ENCODE results near the gene SLC41A3.

Gene SLC41A3

GRCh38 chr3:126021224-126021623, 62.7 kb downstream of the SLC41A3 start:
- Mint-ChIP-seq H3K27me3 (no peaks in the 10 kb centered on the region), H3K27ac (no peak overlapping the region), H3K36me3 (ENCODE audit: low read depth) (peaks cover 11% of the 10 kb centered on the region), H3K4me1 (ENCODE audit: low read depth) (no peaks in the 10 kb centered on the region), H3K4me3 (no peak overlapping the region), H3K9me3 (no peaks in the 10 kb centered on the region)
- intact Hi-C loops (cut with micrococcal nuclease): no loop called here

- Mint-ChIP-seq H3K4me3 (no peak overlapping the region), H3K36me3 (ENCODE audit: low read depth) (peaks cover 8% of the 10 kb centered on the region)
- intact Hi-C loops (cut with micrococcal nuclease): no loop called here
Observed at GRCh38 chr3:126019683-126020082, 64.2 kb downstream of the SLC41A3 start.

DNA sequence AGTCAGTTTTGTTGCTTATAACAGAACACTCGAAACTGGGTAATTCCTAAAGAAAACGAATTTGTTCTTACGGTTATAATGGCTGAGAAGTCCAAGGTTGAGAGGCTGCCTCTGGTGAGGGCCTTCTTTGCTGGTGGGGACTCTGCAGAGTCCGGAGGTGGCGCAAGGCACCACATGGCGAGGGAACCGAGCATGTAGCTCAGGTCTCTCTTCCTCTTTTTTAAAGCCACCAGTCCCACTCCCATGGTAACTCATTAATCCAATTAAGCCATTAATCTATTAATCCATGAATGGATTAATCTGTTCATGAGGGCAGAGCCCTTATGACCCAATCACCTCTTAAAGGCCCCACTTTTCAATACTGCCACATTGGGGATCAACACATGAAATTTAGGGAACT, 64.9 kb downstream of the SLC41A3 start:
- intact Hi-C loops (cut with micrococcal nuclease): no loop called here
- Mint-ChIP-seq H3K27ac (no peak overlapping the region), H3K9me3 (no peaks in the 10 kb centered on the region), H3K36me3 (ENCODE audit: low read depth) (peaks cover 14% of the 10 kb centered on the region), H3K4me3 (no peak overlapping the region), H3K4me1 (ENCODE audit: low read depth) (no peaks in the 10 kb centered on the region), H3K27me3 (no peaks in the 10 kb centered on the region)

More at GRCh38 chr3:126019683-126020082, 64.2 kb downstream of the SLC41A3 start:
- Mint-ChIP-seq H3K9me3 (no peaks in the 10 kb centered on the region), H3K27me3 (no peaks in the 10 kb centered on the region), H3K4me1 (ENCODE audit: low read depth) (no peaks in the 10 kb centered on the region), H3K27ac (no peak overlapping the region)

- Mint-ChIP-seq H3K27ac (no peak overlapping the region), H3K36me3 (ENCODE audit: low read depth) (peaks cover 19% of the 10 kb centered on the region), H3K9me3 (no peaks in the 10 kb centered on the region), H3K4me3 (no peak overlapping the region), H3K27me3 (no peaks in the 10 kb centered on the region), H3K4me1 (ENCODE audit: low read depth) (no peaks in the 10 kb centered on the region)
- intact Hi-C loops (cut with micrococcal nuclease): no loop called here
Observed at GRCh38 chr3:126018545-126018944, 65.4 kb downstream of the SLC41A3 start.

- Mint-ChIP-seq H3K27ac (no peak overlapping the region), H3K9me3 (no peaks in the 10 kb centered on the region), H3K4me1 (ENCODE audit: low read depth) (no peaks in the 10 kb centered on the region), H3K27me3 (no peaks in the 10 kb centered on the region), H3K4me3 (no peak overlapping the region), H3K36me3 (ENCODE audit: low read depth) (peaks cover 27% of the 10 kb centered on the region)
- intact Hi-C loops (cut with micrococcal nuclease): no loop called here
Observed at GRCh38 chr3:126017362-126017761, 66.6 kb downstream of the SLC41A3 start.

GRCh38 chr3:126016616-126017015, 67.3 kb downstream of the SLC41A3 start:
- Mint-ChIP-seq H3K27me3 (no peaks in the 10 kb centered on the region), H3K9me3 (no peaks in the 10 kb centered on the region), H3K27ac (no peak overlapping the region), H3K36me3 (ENCODE audit: low read depth) (peaks cover 34% of the 10 kb centered on the region), H3K4me3 (no peak overlapping the region), H3K4me1 (ENCODE audit: low read depth) (no peaks in the 10 kb centered on the region)
- intact Hi-C loops (cut with micrococcal nuclease): no loop called here

- peaks cover 34% of the 10 kb centered on the region for H3K36me3 Mint-ChIP-seq (ENCODE audit: low read depth)
- H3K4me1 Mint-ChIP-seq (ENCODE audit: low read depth): no peaks in the 10 kb centered on the region
- H3K9me3 Mint-ChIP-seq: no peaks in the 10 kb centered on the region
- no peak overlapping the region for H3K27ac Mint-ChIP-seq
- intact Hi-C loops (cut with micrococcal nuclease): no loop called here
- no peak overlapping the region for H3K4me3 Mint-ChIP-seq
- no peaks in the 10 kb centered on the region for H3K27me3 Mint-ChIP-seq
Observed at GRCh38 chr3:126015075-126015474, 68.8 kb downstream of the SLC41A3 start.

GRCh38 chr3:126014252-126014651, 69.7 kb downstream of the SLC41A3 start:
- no peak overlapping the region for H3K27ac Mint-ChIP-seq
- no peak overlapping the region for H3K4me3 Mint-ChIP-seq
- peaks cover 34% of the 10 kb centered on the region for H3K36me3 Mint-ChIP-seq (ENCODE audit: low read depth)
- no peaks in the 10 kb centered on the region for H3K4me1 Mint-ChIP-seq (ENCODE audit: low read depth)
- intact Hi-C loops (cut with micrococcal nuclease): no loop called here
- no peaks in the 10 kb centered on the region for H3K27me3 Mint-ChIP-seq
- no peaks in the 10 kb centered on the region for H3K9me3 Mint-ChIP-seq

DNA sequence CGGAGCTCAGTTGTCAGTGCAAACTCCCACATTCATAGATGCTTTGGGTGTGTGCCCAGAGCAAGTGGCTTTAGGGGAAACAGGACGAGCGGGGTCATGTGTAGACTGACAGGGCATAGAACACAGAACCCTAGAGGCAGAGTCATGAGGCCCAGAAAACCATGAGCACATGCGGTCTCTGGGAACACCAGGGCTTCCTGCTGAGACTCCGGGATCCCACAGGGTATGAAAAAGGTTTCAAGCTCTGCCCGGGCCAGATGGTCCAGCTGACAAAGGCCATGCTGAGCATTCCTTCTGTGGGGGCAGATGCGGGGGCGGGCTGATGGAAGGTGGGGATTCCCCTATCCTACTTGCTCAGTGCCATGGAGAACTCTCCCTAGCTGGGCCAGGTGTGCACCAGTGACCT, 70.2 kb downstream of the SLC41A3 start:
- H3K4me3 Mint-ChIP-seq: no peak overlapping the region
- no peak overlapping the region for H3K27ac Mint-ChIP-seq
- H3K4me1 Mint-ChIP-seq (ENCODE audit: low read depth): no peaks in the 10 kb centered on the region
- H3K27me3 Mint-ChIP-seq: no peaks in the 10 kb centered on the region
- H3K36me3 Mint-ChIP-seq (ENCODE audit: low read depth): peaks cover 34% of the 10 kb centered on the region
- no peaks in the 10 kb centered on the region for H3K9me3 Mint-ChIP-seq
- intact Hi-C loops (cut with micrococcal nuclease): no loop called here

DNA sequence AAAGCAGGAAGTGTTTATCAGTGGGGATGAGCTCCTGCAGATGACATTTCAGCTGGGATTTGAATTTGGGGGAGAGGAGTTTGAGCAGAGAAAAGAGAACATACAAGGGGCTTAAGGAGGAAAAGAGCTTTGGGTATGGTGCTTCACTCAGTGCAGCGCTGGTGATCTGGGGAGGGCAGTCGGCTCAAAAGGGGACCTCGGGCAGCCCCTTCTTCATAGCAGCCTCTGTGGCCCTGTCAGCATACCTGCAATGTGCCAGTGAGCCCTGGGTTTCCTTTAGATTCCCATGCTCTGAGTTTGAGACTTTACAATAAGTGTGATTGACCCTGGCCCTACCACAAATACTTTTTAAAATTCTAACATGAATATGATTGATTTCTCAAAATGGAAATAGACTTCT, 74.7 kb downstream of the SLC41A3 start:
- Mint-ChIP-seq H3K4me1 (ENCODE audit: low read depth) (no peaks in the 10 kb centered on the region), H3K36me3 (ENCODE audit: low read depth) (peaks cover 44% of the 10 kb centered on the region), H3K27ac (no peak overlapping the region), H3K4me3 (no peak overlapping the region), H3K27me3 (no peaks in the 10 kb centered on the region), H3K9me3 (no peaks in the 10 kb centered on the region)
- intact Hi-C loops (cut with micrococcal nuclease): no loop called here

DNA sequence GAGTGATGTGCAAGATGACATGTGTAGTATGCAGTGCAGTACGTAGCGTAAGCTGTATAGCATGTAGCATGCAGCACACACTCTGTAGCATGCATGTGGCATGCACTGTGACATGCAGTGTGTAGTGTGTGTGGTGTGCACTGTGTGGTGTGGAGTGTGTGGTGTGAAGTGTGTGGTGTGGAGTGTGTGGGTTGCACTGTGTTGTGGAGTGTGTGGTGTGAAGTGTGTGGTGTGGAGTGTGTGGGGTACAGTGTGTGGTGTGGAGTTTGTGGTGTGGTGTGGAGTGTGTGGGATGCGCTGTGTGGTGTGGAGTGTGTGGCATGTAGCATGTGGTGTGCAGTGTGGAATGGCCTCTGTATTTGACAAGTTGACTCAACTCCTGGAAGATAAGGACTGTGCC, 75.7 kb downstream of the SLC41A3 start:
- Mint-ChIP-seq H3K27ac (no peak overlapping the region), H3K4me1 (ENCODE audit: low read depth) (no peaks in the 10 kb centered on the region), H3K4me3 (no peak overlapping the region), H3K9me3 (no peaks in the 10 kb centered on the region), H3K27me3 (no peaks in the 10 kb centered on the region), H3K36me3 (ENCODE audit: low read depth) (peaks cover 35% of the 10 kb centered on the region)
- intact Hi-C loops (cut with micrococcal nuclease): no loop called here

GRCh38 chr3:126005951-126006350, 78.0 kb downstream of the SLC41A3 start:
- Mint-ChIP-seq H3K4me3 (no peak overlapping the region), H3K27me3 (no peaks in the 10 kb centered on the region), H3K36me3 (ENCODE audit: low read depth) (peaks cover 19% of the 10 kb centered on the region), H3K9me3 (no peaks in the 10 kb centered on the region), H3K27ac (no peak overlapping the region), H3K4me1 (ENCODE audit: low read depth) (no peaks in the 10 kb centered on the region)
- intact Hi-C loops (cut with micrococcal nuclease): no loop called here

- H3K27ac Mint-ChIP-seq: no peak overlapping the region
- peaks cover 2% of the 10 kb centered on the region for H3K27me3 Mint-ChIP-seq
- H3K4me3 Mint-ChIP-seq: no peak overlapping the region
- peaks cover 1% of the 10 kb centered on the region for H3K9me3 Mint-ChIP-seq
- no peaks in the 10 kb centered on the region for H3K4me1 Mint-ChIP-seq (ENCODE audit: low read depth)
- peaks cover 19% of the 10 kb centered on the region for H3K36me3 Mint-ChIP-seq (ENCODE audit: low read depth)
- intact Hi-C loops (cut with micrococcal nuclease): no loop called here
Observed at GRCh38 chr3:126004692-126005091, 79.2 kb downstream of the SLC41A3 start.

DNA sequence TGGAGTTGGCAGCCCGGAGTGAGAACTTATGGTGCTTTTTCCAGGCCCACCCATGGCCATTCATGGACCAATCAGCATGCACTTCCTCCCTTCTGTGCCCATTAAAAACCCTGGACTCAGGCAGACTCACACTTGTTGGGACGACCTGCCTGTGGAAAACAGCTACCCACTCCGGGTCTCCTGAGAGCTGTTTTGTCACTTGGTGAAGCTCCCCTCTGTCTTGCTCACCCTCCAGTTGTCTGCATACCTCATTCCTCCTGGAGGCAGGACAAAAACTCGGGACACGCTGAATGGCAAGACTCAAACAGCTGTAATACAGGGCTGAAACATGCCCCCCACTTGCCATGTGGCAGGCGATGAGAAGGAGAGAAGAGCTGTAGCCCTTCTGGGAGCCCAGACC, 79.7 kb downstream of the SLC41A3 start:
- H3K27me3 Mint-ChIP-seq: peaks cover 2% of the 10 kb centered on the region
- no peak overlapping the region for H3K27ac Mint-ChIP-seq
- H3K36me3 Mint-ChIP-seq (ENCODE audit: low read depth): peaks cover 19% of the 10 kb centered on the region
- H3K4me3 Mint-ChIP-seq: no peak overlapping the region
- no peaks in the 10 kb centered on the region for H3K4me1 Mint-ChIP-seq (ENCODE audit: low read depth)
- intact Hi-C loops (cut with micrococcal nuclease): no loop called here
- peaks cover 6% of the 10 kb centered on the region for H3K9me3 Mint-ChIP-seq

DNA sequence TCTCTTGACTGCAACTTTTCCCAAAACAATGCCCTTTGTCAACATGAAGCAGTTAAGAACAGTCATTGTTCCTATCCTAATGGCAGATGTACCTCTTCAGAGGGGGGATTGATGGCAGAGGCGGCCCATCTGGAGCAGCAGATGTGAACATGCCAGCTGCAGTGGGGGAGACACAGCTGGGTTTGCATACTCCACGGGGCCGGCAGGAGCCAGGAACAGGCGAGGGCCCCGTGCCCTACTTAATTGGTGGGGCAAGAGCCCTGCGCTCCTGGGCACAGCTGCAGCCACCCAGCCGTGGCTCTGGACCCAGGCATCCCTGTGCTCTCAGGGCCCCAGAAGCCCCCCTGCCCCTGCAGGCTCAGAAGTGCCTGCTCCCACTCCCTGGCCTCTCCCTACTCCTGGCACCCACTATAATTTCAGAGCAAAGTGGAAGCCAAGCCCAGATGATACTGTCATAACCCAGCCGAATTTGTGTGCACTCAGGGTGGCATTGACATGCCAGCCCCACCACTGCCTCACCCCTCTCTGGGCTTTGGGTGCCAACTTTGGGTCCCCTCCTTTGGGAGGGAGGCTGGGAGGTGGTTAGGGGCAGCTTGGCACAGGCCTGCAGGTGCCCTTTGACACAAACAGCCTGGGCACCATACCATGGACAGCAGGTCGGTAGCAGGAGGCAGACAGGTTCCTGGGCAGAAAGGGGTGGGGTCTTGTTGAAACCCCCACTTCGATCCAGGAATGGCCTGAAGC, 80.3 kb downstream of the SLC41A3 start:
- H3K4me1 Mint-ChIP-seq (ENCODE audit: low read depth): no peaks in the 10 kb centered on the region
- peaks cover 19% of the 10 kb centered on the region for H3K36me3 Mint-ChIP-seq (ENCODE audit: low read depth)
- intact Hi-C loops (cut with micrococcal nuclease): no loop called here
- H3K9me3 Mint-ChIP-seq: peaks cover 12% of the 10 kb centered on the region
- H3K27me3 Mint-ChIP-seq: peaks cover 5% of the 10 kb centered on the region
- no peak overlapping the region for H3K27ac Mint-ChIP-seq
- no peak overlapping the region for H3K4me3 Mint-ChIP-seq

Data from dendritic cell treated with granulocyte-macrophage colony-stimulating factor and Interleukin-4, amounts not matched to agents 40 ng/mL and 50 ng/mL, for 4 days (primary cell).